K562 (cell line): ENCODE results near the gene FGD6. TPM values are rescaled to one million over a fixed set of nuclear protein-coding genes. Genes with fewer than 3 reads are reported as not detected.

Experiments
- ARID2 ChIP-seq: fragments of 450-650 bp; IDR thresholded peaks from 2 replicates; pipeline ENCODE4 v1.6.1; 2017; ENCODE audit warnings: antibody characterized with exemption, mild to moderate bottlenecking
- ARNT ChIP-seq, 2 experiments: fragments of 450-650 bp; IDR thresholded peaks; 2 replicates each; pipeline ENCODE4 v1.6.1; 2016; ENCODE audit warnings: mild to moderate bottlenecking in 1 of 2
- CHCHD3 ChIP-seq: fragments of 250-450 bp; sonication (Bioruptor Pico); IDR thresholded peaks from 2 replicates; pipeline ENCODE4 v2.1.2; 2022; ENCODE audit warnings: mild to moderate bottlenecking
- CREM ChIP-seq: IDR thresholded peaks from 2 replicates; pipeline ENCODE4 v1.6.1; 2014; ENCODE audit warnings: antibody characterized with exemption, low read depth
- CTCF ChIP-seq, 3 experiments: IDR thresholded peaks in 2 of 3; conservative IDR thresholded peaks in 1 of 3; 2 replicates each; pipeline ENCODE4 v1.5.1; 2011 to 2012; ENCODE audit warnings: low read length in 3 of 3, mild to moderate bottlenecking in 3 of 3, control low read depth in 2 of 3, improper control_type of control experiment in 1 of 3, inconsistent platforms in 1 of 3, low read depth in 1 of 3, mixed read lengths in 1 of 3, moderate library complexity in 1 of 3; ENCODE audit not compliant: insufficient read depth in 2 of 3
- ELF2 ChIP-seq: fragments of 250-450 bp; sonication (Bioruptor Pico); IDR thresholded peaks from 2 replicates; pipeline ENCODE4 v1.5.0; 2021; ENCODE audit warnings: mild to moderate bottlenecking
- FOXJ2 ChIP-seq: fragments of 200-800 bp; sonication (Bioruptor generic); IDR thresholded peaks from 2 replicates; pipeline ENCODE4 v1.6.1; 2016; ENCODE audit warnings: missing genetic modification characterization, missing compliant biosample characterization
- GABPA ChIP-seq: fragments of 200-800 bp; sonication (Bioruptor generic); conservative IDR thresholded peaks from 2 replicates; pipeline ENCODE4 v1.6.1; 2016; ENCODE audit warnings: low read depth, missing genetic modification characterization, missing compliant biosample characterization
- HDAC2 ChIP-seq: fragments of 450-650 bp; IDR thresholded peaks from 2 replicates; pipeline ENCODE4 v1.6.1; 2016; ENCODE audit warnings: mild to moderate bottlenecking
- MAX ChIP-seq: sonication (generic); formaldehyde crosslinking; IDR thresholded peaks from 2 replicates; pipeline ENCODE4 v1.9.0; 2022; ENCODE audit warnings: mild to moderate bottlenecking, missing genetic modification reagents
- MBD2 ChIP-seq: sonication (generic); IDR thresholded peaks from 2 replicates; pipeline ENCODE4 v1.6.1; 2016; ENCODE audit warnings: low read depth, borderline replicate concordance
- NR2F6 ChIP-seq: fragments of 450-650 bp; formaldehyde crosslinking; IDR thresholded peaks from 2 replicates; pipeline ENCODE4 v1.4.0; 2020; ENCODE audit warnings: mild to moderate bottlenecking
- PCBP1 ChIP-seq: fragments of 200-400 bp; formaldehyde crosslinking; IDR thresholded peaks from 2 replicates; pipeline ENCODE4 v1.6.1; 2018; ENCODE audit warnings: mild to moderate bottlenecking, low read depth, low read length; ENCODE audit not compliant: poor library complexity, severe bottlenecking
- POLR3G ChIP-seq: IDR thresholded peaks from 2 replicates; pipeline ENCODE4 v1.6.1; 2011; ENCODE audit not compliant: insufficient read length, insufficient replicate concordance; ENCODE audit errors: extremely low read depth
- RAD51 ChIP-seq: fragments of 450-650 bp; IDR thresholded peaks from 2 replicates; pipeline ENCODE4 v1.7.1; 2016; ENCODE audit warnings: low read depth, mild to moderate bottlenecking, borderline replicate concordance
- SMAD4 ChIP-seq: fragments of 250-450 bp; sonication (Bioruptor Pico); conservative IDR thresholded peaks from 2 replicates; pipeline ENCODE4 v1.8.0; 2021; ENCODE audit warnings: inconsistent platforms, mild to moderate bottlenecking, moderate library complexity
- SP1 ChIP-seq: sonication (generic); formaldehyde crosslinking; IDR thresholded peaks from 2 replicates; pipeline ENCODE4 v1.8.1; 2022; ENCODE audit warnings: mild to moderate bottlenecking, missing genetic modification reagents
- TFAP4 ChIP-seq: sonication (generic); formaldehyde crosslinking; IDR thresholded peaks from 2 replicates; pipeline ENCODE4 v1.8.0; 2022; ENCODE audit warnings: missing genetic modification reagents, mild to moderate bottlenecking, moderate library complexity, borderline replicate concordance
- THAP12 ChIP-seq: fragments of 250-450 bp; sonication (Bioruptor Pico); IDR thresholded peaks from 2 replicates; pipeline ENCODE4 v1.9.0; 2021; ENCODE audit warnings: mild to moderate bottlenecking, inconsistent platforms
- ZNF12 ChIP-seq: sonication (generic); formaldehyde crosslinking; IDR thresholded peaks from 2 replicates; pipeline ENCODE4 v1.4.0; 2020; ENCODE audit warnings: mild to moderate bottlenecking, missing genetic modification reagents
- ZNF184 ChIP-seq: sonication (generic); formaldehyde crosslinking; IDR thresholded peaks from 2 replicates; pipeline ENCODE4 v1.5.0; 2020; ENCODE audit warnings: missing genetic modification reagents
- ZNF57 ChIP-seq: fragments of 450-650 bp; formaldehyde crosslinking; IDR thresholded peaks from 2 replicates; pipeline ENCODE4 v1.4.0; 2020; ENCODE audit warnings: mild to moderate bottlenecking, moderate library complexity
- polyA plus RNA-seq, 8 experiments: library from polyadenylated mRNA; depleted of rRNA in 4 of 8; stranded (reverse) in 5 of 8; unstranded in 3 of 8; fragments of >200 nt; fragmentation: Nextera tagmentation in 2 of 8; fragmentation: Illumina TruSeq in 1 of 8; extraction: Ambion mirVana in 2 of 8; extraction: Trizol in 1 of 8; gene quantifications; 2 replicates each; pipeline versions ENCODE4 v1.2.1 to v1.2.3, GENCODE V29; 2011 to 2014; ENCODE audit warnings: inconsistent platforms in 1 of 8, missing spikeins in 1 of 8
- total RNA-seq, 7 experiments: library from RNA; depleted of rRNA in 6 of 7; stranded (reverse); fragments of >200 nt in 6 of 7; fragmentation: Illumina TruSeq in 2 of 7; extraction: Trizol in 2 of 7; gene quantifications; 2 replicates each; pipeline versions ENCODE4 v1.2.1 to v1.2.3, GENCODE V29; 2011 to 2021; ENCODE audit warnings: low replicate concordance in 1 of 7

The FGD6 gene
- total and polyA plus RNA-seq, 9 of the 15 experiments (the other 6 are each of a cell fraction or from before 2014, with no cell fraction given) = 1.5 to 11.1 (median 5.8) TPM

GRCh38 chr12:95217377-95218149 is at the start of gene FGD6, which contains the start of gene VEZT (continued):
- TF ChIP-seq ELF2 (CRISPR knock-in tag) (no peak), ZNF57 (CRISPR knock-in tag) (no peak), GABPA (tag) (peak; percentile 62), MAX (peak; percentile 91), THAP12 (CRISPR knock-in tag) (peak; percentile 69; the same call in 1 of the 2 replicates), FOXJ2 (tag) (no peak; the same call in 1 of the 2 replicates), SMAD4 (CRISPR knock-in tag) (0 out of 2 replicates have a peak, but pooled peaks have one; percentile 28), ZNF184 (CRISPR knock-in tag) (no peak), ARNT (IDR thresholded peaks at IDR 0.05) (peak in 1 of 2 experiments; percentile 61; a peak in 1 of 4 replicates), HDAC2 (peak; percentile 51; the same call in 1 of the 2 replicates), CREM (peak; percentile 94), TFAP4 (CRISPR knock-in tag) (peak; percentile 94), RAD51 (no peak; the same call in 1 of the 2 replicates), ARID2 (peak; percentile 46; the same call in 1 of the 2 replicates), POLR3G (no peak), SP1 (CRISPR knock-in tag) (peak; percentile 99), NR2F6 (no peak), CHCHD3 (CRISPR knock-in tag) (no peak), PCBP1 (no peak), ZNF12 (CRISPR knock-in tag) (no peak), MBD2 (peak; percentile 99), CTCF (IDR thresholded peaks at IDR 0.05 in 2 of 3, conservative IDR thresholded peaks at IDR 0.05 in 1 of 3; ENCODE audit: insufficient read depth in 2 of 3, low read depth in 1 of 3, low read length in 3 of 3) (peak; percentile 78 to 94 (median 82))
